HG02623 (cell line): ENCODE data around the gene SLC25A45.
"Not testable (repeated sequence)": the region's sequence is repeated elsewhere in the genome, so short reads cannot be mapped to it uniquely, and the experiment has no call there.

Experiments used
- ATAC-seq: cut with Tn5 transposase; IDR thresholded peaks from one replicate; pipeline ENCODE4 v1.9.1; 2021; ENCODE audit warnings: moderate library complexity; ENCODE audit not compliant: unreplicated experiment

The SLC25A45 gene

GRCh38 chr11:65363770-65364169, 18.7 kb downstream of the SLC25A45 start:
- ATAC-seq, result no peak

- ATAC-seq, result no peak
Measured at GRCh38 chr11:65362966-65363365, 19.5 kb downstream of the SLC25A45 start.

- no peak for ATAC-seq
Measured at GRCh38 chr11:65362320-65362931, 20.0 kb downstream of the SLC25A45 start.

GRCh38 chr11:65357856-65358356, 24.5 kb downstream of the SLC25A45 start:
- ATAC-seq, result no peak

GRCh38 chr11:65356394-65356972, 26.0 kb downstream of the SLC25A45 start:
- no peak for ATAC-seq

GRCh38 chr11:65355776-65356393, 26.6 kb downstream of the SLC25A45 start:
- ATAC-seq, result no peak

- ATAC-seq, result peak; percentile 12
Measured at GRCh38 chr11:65355013-65355775, 27.3 kb downstream of the SLC25A45 start.

- peak; percentile 85 for ATAC-seq
Measured at GRCh38 chr11:65354265-65355012, 28.0 kb downstream of the SLC25A45 start, which contains the start of gene TIGD3. TSS of gene TIGD3 (plus strand) at chr11:65354751. CDS start at chr11:65355809, 1,058 bp downstream.

- ATAC-seq, result no peak
Measured at GRCh38 chr11:65353900-65354264, 28.6 kb downstream of the SLC25A45 start.

GRCh38 chr11:65353376-65353775, 29.1 kb downstream of the SLC25A45 start:
- no peak for ATAC-seq

GRCh38 chr11:65352783-65353182, 29.7 kb downstream of the SLC25A45 start:
- no peak for ATAC-seq

GRCh38 chr11:65351511-65351910, 30.9 kb downstream of the SLC25A45 start:
- no peak for ATAC-seq

GRCh38 chr11:65341856-65342255, 40.6 kb downstream of the SLC25A45 start:
- ATAC-seq, result no peak

- no peak for ATAC-seq
Measured at GRCh38 chr11:65340226-65340625, 42.2 kb downstream of the SLC25A45 start.

- ATAC-seq, result no peak
Measured at GRCh38 chr11:65338676-65339075, 43.8 kb downstream of the SLC25A45 start.

GRCh38 chr11:65334696-65335295, 47.6 kb downstream of the SLC25A45 start:
- ATAC-seq, result no peak

GRCh38 chr11:65332591-65332990, 49.9 kb downstream of the SLC25A45 start:
- not testable (repeated sequence) for ATAC-seq

- ATAC-seq, result no peak
Measured at GRCh38 chr11:65330544-65330943, 51.9 kb downstream of the SLC25A45 start.

- no peak for ATAC-seq
Measured at GRCh38 chr11:65329944-65330403, 52.5 kb downstream of the SLC25A45 start.

GRCh38 chr11:65329478-65329877, 53.0 kb downstream of the SLC25A45 start:
- ATAC-seq, result no peak
